NCI-H1694 treated with DMSO at 0.1 percent for 48 hours (cell line): ENCODE measurements around the gene FOXF1.
A peak's percentile ranks its signal among the peaks of the same experiment; 100 is the strongest.

Experiments
- DNase-seq: peaks from one replicate; lab custom pipeline; 2025; lab: John Stamatoyannopoulos, UW

The FOXF1 gene

GRCh38 chr16:86534779-86535615 is 24.7 kb downstream of the FOXF1 start:
- no peak for DNase-seq

- DNase-seq, result no peak
These were observed 26.3 kb downstream of the FOXF1 start for GRCh38 chr16:86536621-86537020.

GRCh38 chr16:86537486-86537885 is 27.2 kb downstream of the FOXF1 start:
- no peak for DNase-seq

GRCh38 chr16:86538196-86538780 is 28.0 kb downstream of the FOXF1 start:
- DNase-seq, result no peak

GRCh38 chr16:86540894-86541293 is 30.6 kb downstream of the FOXF1 start:
- no peak for DNase-seq

GRCh38 chr16:86541560-86541959 is 31.2 kb downstream of the FOXF1 start:
- no peak for DNase-seq

GRCh38 chr16:86542756-86543750 is 32.7 kb downstream of the FOXF1 start:
- DNase-seq, result no peak

- no peak for DNase-seq
These were observed 35.2 kb downstream of the FOXF1 start for GRCh38 chr16:86545481-86545880.

- DNase-seq, result no peak
These were observed 35.8 kb downstream of the FOXF1 start for GRCh38 chr16:86545954-86546637.

GRCh38 chr16:86546638-86547013 is 36.3 kb downstream of the FOXF1 start:
- no peak for DNase-seq

GRCh38 chr16:86547286-86547685 is 37.0 kb downstream of the FOXF1 start:
- no peak for DNase-seq

GRCh38 chr16:86549076-86549892 is 39.0 kb downstream of the FOXF1 start:
- no peak for DNase-seq

- no peak for DNase-seq
These were observed 39.5 kb downstream of the FOXF1 start for GRCh38 chr16:86549893-86550190.

- DNase-seq, result no peak
These were observed 40.0 kb downstream of the FOXF1 start for GRCh38 chr16:86550281-86550680.

- no peak for DNase-seq
These were observed 43.0 kb downstream of the FOXF1 start for GRCh38 chr16:86553356-86553755.

- DNase-seq, result no peak
These were observed 44.2 kb downstream of the FOXF1 start for GRCh38 chr16:86554599-86554916.

GRCh38 chr16:86554917-86555703 is 44.8 kb downstream of the FOXF1 start, which contains the start of gene MTHFSD:
Gene MTHFSD, minus strand, starts transcription at chr16:86555235. Its CDS starts 51 bp downstream, at chr16:86555184.
- peak; percentile 70 for DNase-seq

GRCh38 chr16:86555704-86556075 is 45.4 kb downstream of the FOXF1 start:
- DNase-seq, result no peak

GRCh38 chr16:86556576-86556975 is 46.2 kb downstream of the FOXF1 start:
- DNase-seq, result no peak

GRCh38 chr16:86557587-86557986 is 47.3 kb downstream of the FOXF1 start:
- DNase-seq, result no peak
